ENCODE results near the gene AMTN. TPM values are rescaled to one million over a fixed set of nuclear protein-coding genes. Genes with fewer than 3 reads are reported as not detected.

Gene AMTN
- total RNA-seq (2022) (not detected in 2 replicates), Bru-seq, nascent RNA (not detected), BruChase-seq, experiment 1, labeled RNA remaining after a 6-hour chase (not detected), BruChase-seq, experiment 2, labeled RNA remaining after a 2-hour chase (percentile 6 among the genes with signal in this experiment)
- long read RNA-seq, result 0 reads

GRCh38 chr4:70518269-70518668 is at the start of gene AMTN:
Gene AMTN (plus strand): TSS chr4:70518569. CDS start chr4:70518778, 209 bp downstream.
- ChIA-PET CTCF (no interaction called here), POLR2A (interaction anchor here (0.7 kb wide), 1 partner anchor 139 kb away, joined by 3 read pairs; no protein-coding TSS in a partner anchor)
- Mint-ChIP-seq H3K4me1 (ENCODE audit: insufficient read depth, unreplicated experiment) (peaks cover 41% of the 10 kb centered on the region), H3K27me3 (ENCODE audit: insufficient read depth, unreplicated experiment) (no peaks in the 10 kb centered on the region), H3K27ac (ENCODE audit: low read depth, unreplicated experiment) (no peak within 1 kb of the TSS), H3K36me3 (ENCODE audit: insufficient read depth, unreplicated experiment) (no peaks in the 10 kb centered on the region), H3K4me3 (ENCODE audit: unreplicated experiment) (no peak within 1 kb of the TSS), H3K9me3 (ENCODE audit: unreplicated experiment) (no peaks in the 10 kb centered on the region)
- intact Hi-C loops (cut with micrococcal nuclease), result no loop called here
- no TSS peak for BruUV-seq (replicated peaks)
- DNase-seq (ENCODE audit: unreplicated experiment), result no peak
- TF ChIP-seq CTCF (IDR thresholded peaks at IDR 0.05; ENCODE audit: unreplicated experiment), result no peak

GRCh38 chr4:70471897-70472296 is 46.5 kb upstream of the AMTN start, which contains the start of gene MUC7:
Gene MUC7 (plus strand): TSS chr4:70472197. CDS start chr4:70474022, 1,825 bp downstream.
- peaks cover 18% of the 10 kb centered on the region for H3K9me3 Mint-ChIP-seq (ENCODE audit: unreplicated experiment)
- TF ChIP-seq CTCF (IDR thresholded peaks at IDR 0.05; ENCODE audit: unreplicated experiment), result no peak
- H3K27me3 Mint-ChIP-seq (ENCODE audit: insufficient read depth, unreplicated experiment), result no peaks in the 10 kb centered on the region
- no TSS peak for BruUV-seq (replicated peaks)
- DNase-seq (ENCODE audit: unreplicated experiment), result no peak
- no peaks in the 10 kb centered on the region for H3K36me3 Mint-ChIP-seq (ENCODE audit: insufficient read depth, unreplicated experiment)
- no peak within 1 kb of the TSS for H3K4me3 Mint-ChIP-seq (ENCODE audit: unreplicated experiment)
- H3K4me1 Mint-ChIP-seq (ENCODE audit: insufficient read depth, unreplicated experiment), result peaks cover 6% of the 10 kb centered on the region
- no peak within 1 kb of the TSS for H3K27ac Mint-ChIP-seq (ENCODE audit: low read depth, unreplicated experiment)
- POLR2A ChIA-PET, result no interaction called here
- intact Hi-C loops (cut with micrococcal nuclease), result no loop called here
- CTCF ChIA-PET, result interaction anchor here (0.6 kb wide), 1 partner anchor 39 kb away, joined by 3 read pairs; no protein-coding TSS in a partner anchor

DNA sequence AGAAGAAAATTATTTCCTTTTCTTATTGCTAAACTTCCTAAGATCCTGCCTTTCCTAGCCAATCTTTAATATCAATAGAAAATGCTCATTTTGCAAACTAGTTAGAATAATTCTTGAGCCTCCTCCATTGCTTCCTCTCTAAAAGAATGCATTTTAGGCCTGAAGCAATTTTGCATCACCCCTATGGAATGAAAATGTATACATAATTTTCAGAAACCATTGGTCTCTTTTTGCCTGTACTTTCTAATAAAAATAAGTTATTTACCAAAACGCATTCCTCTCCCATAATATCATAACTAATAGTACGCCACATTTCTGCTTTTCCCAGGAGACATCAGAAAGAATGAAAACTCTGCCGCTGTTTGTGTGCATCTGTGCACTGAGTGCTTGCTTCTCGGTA is 44.7 kb upstream of the AMTN start:
- POLR2A ChIA-PET, result no interaction called here
- intact Hi-C loops (cut with micrococcal nuclease), result no loop called here

GRCh38 chr4:70488748-70489147 is 29.6 kb upstream of the AMTN start:
- BruUV-seq (replicated peaks), result no TSS peak
- no peak for DNase-seq (ENCODE audit: unreplicated experiment)
- intact Hi-C loops (cut with micrococcal nuclease), result no loop called here
- CTCF ChIA-PET, result interaction anchor here (0.6 kb wide), 1 partner anchor 15 kb away, joined by 3 read pairs; no protein-coding TSS in a partner anchor
- Mint-ChIP-seq H3K36me3 (ENCODE audit: insufficient read depth, unreplicated experiment) (no peaks in the 10 kb centered on the region), H3K4me1 (ENCODE audit: insufficient read depth, unreplicated experiment) (no peaks in the 10 kb centered on the region), H3K9me3 (ENCODE audit: unreplicated experiment) (no peaks in the 10 kb centered on the region), H3K27ac (ENCODE audit: low read depth, unreplicated experiment) (no peak overlapping the region), H3K4me3 (ENCODE audit: unreplicated experiment) (no peak overlapping the region), H3K27me3 (ENCODE audit: insufficient read depth, unreplicated experiment) (no peaks in the 10 kb centered on the region)
- TF ChIP-seq CTCF (IDR thresholded peaks at IDR 0.05; ENCODE audit: unreplicated experiment), result no peak
- POLR2A ChIA-PET, result no interaction called here

More for the DNA sequence above, 44.7 kb upstream of the AMTN start:
- Mint-ChIP-seq H3K27ac (ENCODE audit: low read depth, unreplicated experiment) (no peak overlapping the region), H3K9me3 (ENCODE audit: unreplicated experiment) (peaks cover 3% of the 10 kb centered on the region), H3K27me3 (ENCODE audit: insufficient read depth, unreplicated experiment) (no peaks in the 10 kb centered on the region), H3K4me3 (ENCODE audit: unreplicated experiment) (no peak overlapping the region), H3K4me1 (ENCODE audit: insufficient read depth, unreplicated experiment) (peaks cover 6% of the 10 kb centered on the region), H3K36me3 (ENCODE audit: insufficient read depth, unreplicated experiment) (no peaks in the 10 kb centered on the region)
- no TSS peak for BruUV-seq (replicated peaks)
- peak; percentile 17 for DNase-seq (ENCODE audit: unreplicated experiment)
- CTCF ChIA-PET, result interaction anchor here (1.4 kb wide), 1 partner anchor 32 kb away, joined by 3 read pairs; no protein-coding TSS in a partner anchor
- no peak for TF ChIP-seq CTCF (IDR thresholded peaks at IDR 0.05; ENCODE audit: unreplicated experiment)
